KMS-11 (cell line): ENCODE data around the gene CHST11.

ENCODE experiments used
- H2AFZ ChIP-seq: fragments of 200-600 bp; sonication (generic); 2 replicates; pipeline ENCODE4 v1.6.1; 2016; ENCODE audit warnings: antibody characterized with exemption, mixed run types, low read depth
- H3K27ac ChIP-seq: fragments of 200-600 bp; sonication (generic); 2 replicates; pipeline ENCODE4 v1.6.1; 2016; ENCODE audit warnings: mild to moderate bottlenecking, mixed run types
- H3K27me3 ChIP-seq: fragments of 200-600 bp; sonication (generic); 2 replicates; pipeline ENCODE4 v1.6.1; 2017; ENCODE audit warnings: mild to moderate bottlenecking, low read depth, mixed run types, moderate library complexity; ENCODE audit not compliant: insufficient read depth
- H3K36me3 ChIP-seq: fragments of 200-600 bp; sonication (generic); 2 replicates; pipeline ENCODE4 v1.6.1; 2017; ENCODE audit warnings: mild to moderate bottlenecking, mixed run types; ENCODE audit not compliant: insufficient read depth
- H3K4me1 ChIP-seq: fragments of 200-600 bp; sonication (generic); 2 replicates; pipeline ENCODE4 v1.6.1; 2016; ENCODE audit warnings: mild to moderate bottlenecking, low read depth, mixed run types; ENCODE audit not compliant: poor library complexity, severe bottlenecking
- H3K4me2 ChIP-seq: fragments of 200-600 bp; sonication (generic); 2 replicates; pipeline ENCODE4 v1.7.0; 2016; ENCODE audit warnings: mild to moderate bottlenecking, mixed run types
- H3K4me3 ChIP-seq: fragments of 200-600 bp; sonication (generic); IDR thresholded peaks from 2 replicates; pipeline ENCODE4 v1.6.1; 2017; ENCODE audit warnings: low read depth, low read length, mixed read lengths; ENCODE audit not compliant: insufficient read depth
- H3K79me2 ChIP-seq: fragments of 200-600 bp; sonication (generic); 2 replicates; pipeline ENCODE4 v1.6.1; 2016; ENCODE audit warnings: low read depth, mixed run types; ENCODE audit not compliant: insufficient read depth
- H3K9ac ChIP-seq: fragments of 200-600 bp; sonication (generic); 2 replicates; pipeline ENCODE4 v1.6.1; 2016; ENCODE audit warnings: mild to moderate bottlenecking, mixed run types
- H4K20me1 ChIP-seq: fragments of 200-600 bp; sonication (generic); 2 replicates; pipeline ENCODE4 v1.6.1; 2016; ENCODE audit warnings: mild to moderate bottlenecking, mixed run types; ENCODE audit not compliant: insufficient read depth
- TF ChIP-seq, protein P1 (sequence below): fragments of 200-600 bp; sonication (generic); conservative IDR thresholded peaks from 2 replicates; pipeline ENCODE4 v1.6.1; 2017; ENCODE audit warnings: low read depth, mild to moderate bottlenecking, antibody characterized with exemption, low read length, moderate library complexity, mixed read lengths

CHST11 gene

DNA sequence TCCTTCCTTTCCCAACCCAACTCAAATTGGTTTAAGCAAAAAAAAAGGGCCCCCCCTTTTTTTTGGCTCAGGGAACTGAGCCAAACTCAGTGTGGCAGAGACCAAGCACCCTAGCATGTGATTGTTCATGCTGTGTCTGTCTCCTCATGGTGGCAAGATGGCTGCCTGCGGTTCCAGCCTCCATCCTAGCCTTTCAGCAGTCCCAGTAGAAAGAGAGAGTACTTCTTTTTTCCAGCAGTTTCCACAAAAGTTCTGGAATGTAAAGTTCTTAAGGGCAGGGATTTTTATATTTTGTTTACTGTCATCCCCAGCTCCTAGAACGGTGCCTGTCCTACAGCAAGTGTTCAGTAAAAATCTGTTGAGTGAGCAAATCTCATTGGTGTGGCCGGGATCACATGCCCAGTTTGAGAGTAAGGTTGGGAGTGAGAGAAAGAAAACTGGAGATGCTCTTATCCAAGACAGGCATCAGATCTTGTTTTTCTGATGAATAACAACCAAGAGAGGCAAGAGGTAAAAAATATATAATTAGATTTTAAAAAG, 22.4 kb downstream of the CHST11 start:
- TF ChIP-seq, protein P1, sequence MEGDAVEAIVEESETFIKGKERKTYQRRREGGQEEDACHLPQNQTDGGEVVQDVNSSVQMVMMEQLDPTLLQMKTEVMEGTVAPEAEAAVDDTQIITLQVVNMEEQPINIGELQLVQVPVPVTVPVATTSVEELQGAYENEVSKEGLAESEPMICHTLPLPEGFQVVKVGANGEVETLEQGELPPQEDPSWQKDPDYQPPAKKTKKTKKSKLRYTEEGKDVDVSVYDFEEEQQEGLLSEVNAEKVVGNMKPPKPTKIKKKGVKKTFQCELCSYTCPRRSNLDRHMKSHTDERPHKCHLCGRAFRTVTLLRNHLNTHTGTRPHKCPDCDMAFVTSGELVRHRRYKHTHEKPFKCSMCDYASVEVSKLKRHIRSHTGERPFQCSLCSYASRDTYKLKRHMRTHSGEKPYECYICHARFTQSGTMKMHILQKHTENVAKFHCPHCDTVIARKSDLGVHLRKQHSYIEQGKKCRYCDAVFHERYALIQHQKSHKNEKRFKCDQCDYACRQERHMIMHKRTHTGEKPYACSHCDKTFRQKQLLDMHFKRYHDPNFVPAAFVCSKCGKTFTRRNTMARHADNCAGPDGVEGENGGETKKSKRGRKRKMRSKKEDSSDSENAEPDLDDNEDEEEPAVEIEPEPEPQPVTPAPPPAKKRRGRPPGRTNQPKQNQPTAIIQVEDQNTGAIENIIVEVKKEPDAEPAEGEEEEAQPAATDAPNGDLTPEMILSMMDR = no peak
- Histone ChIP-seq H2AFZ (0 out of 2 replicates have a peak overlapping the region, but pooled peaks have one; percentile 40), H3K79me2 (no peaks in the 10 kb centered on the region; the same call in 1 of the 2 replicates), H3K27ac (no peak overlapping the region), H3K27me3 (no peaks in the 10 kb centered on the region), H3K4me3 (no peak overlapping the region), H3K4me1 (peaks cover 55% of the 10 kb centered on the region), H4K20me1 (no peaks in the 10 kb centered on the region), H3K9ac (no peak overlapping the region), H3K36me3 (no peaks in the 10 kb centered on the region), H3K4me2 (peak overlapping the region; percentile 84)

DNA sequence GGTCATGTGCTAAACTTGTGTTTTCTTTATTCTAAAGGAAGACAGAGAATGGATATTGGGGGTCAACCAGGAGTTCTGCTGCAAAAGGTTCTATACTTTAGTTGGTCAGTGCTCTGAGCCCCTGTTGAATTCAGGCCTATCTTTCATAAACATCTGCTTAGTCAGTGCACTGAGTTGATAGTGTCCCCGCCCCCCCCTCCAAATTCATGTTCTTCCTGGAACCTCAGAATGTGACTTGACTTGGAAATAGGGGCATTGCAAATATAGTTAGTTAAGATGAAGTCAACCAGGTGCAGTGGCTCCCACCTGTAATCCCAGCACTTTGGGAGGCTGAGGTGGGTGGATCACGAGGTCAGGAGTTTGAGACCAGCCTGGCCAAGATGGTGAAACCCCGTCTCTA, 23.3 kb downstream of the CHST11 start:
- peaks cover 54% of the 10 kb centered on the region for H3K4me1 ChIP-seq

DNA sequence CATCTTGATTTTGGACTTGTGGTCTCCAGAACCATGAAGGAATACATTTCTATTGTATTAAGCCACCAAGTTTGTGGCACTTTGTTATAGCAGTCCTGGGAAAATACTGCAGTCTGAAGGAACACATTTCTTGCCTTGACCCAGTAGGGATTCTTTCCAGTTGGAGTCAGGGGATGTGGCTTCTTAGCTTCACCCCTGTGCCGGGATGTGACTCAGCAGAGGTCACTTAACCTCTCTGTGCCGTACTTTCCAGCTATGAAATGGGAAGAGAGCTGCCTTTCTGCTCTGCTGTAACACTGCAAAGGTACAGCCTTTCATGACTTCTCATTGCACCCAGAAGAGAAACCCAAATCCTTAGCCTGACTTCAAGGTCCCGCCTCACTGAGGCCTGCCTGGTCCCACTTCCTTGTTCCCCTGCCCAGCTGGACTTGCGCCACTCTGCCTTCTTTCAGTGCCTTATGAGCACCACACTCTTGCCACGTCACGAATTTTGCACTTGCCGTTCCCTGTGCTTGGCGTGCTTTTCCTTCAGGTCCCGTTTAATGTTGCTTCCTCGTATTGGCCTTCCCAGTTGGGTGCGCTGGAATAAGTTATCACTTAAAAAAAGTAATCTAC, 24.2 kb downstream of the CHST11 start:
- Histone ChIP-seq H3K79me2 (no peaks in the 10 kb centered on the region), H3K4me2 (no peak overlapping the region), H3K27ac (no peak overlapping the region), H3K4me3 (no peak overlapping the region), H3K9ac (no peak overlapping the region), H3K27me3 (no peaks in the 10 kb centered on the region), H3K4me1 (peaks cover 58% of the 10 kb centered on the region), H2AFZ (no peak overlapping the region), H3K36me3 (no peaks in the 10 kb centered on the region), H4K20me1 (no peaks in the 10 kb centered on the region)
- TF ChIP-seq, protein P1 = no peak

More for the DNA sequence above, 23.3 kb downstream of the CHST11 start:
- Histone ChIP-seq H3K79me2 (no peaks in the 10 kb centered on the region), H3K4me2 (no peak overlapping the region), H3K27me3 (no peaks in the 10 kb centered on the region), H3K27ac (no peak overlapping the region), H2AFZ (no peak overlapping the region), H4K20me1 (no peaks in the 10 kb centered on the region), H3K36me3 (no peaks in the 10 kb centered on the region), H3K9ac (no peak overlapping the region), H3K4me3 (no peak overlapping the region)
- TF ChIP-seq, protein P1 = no peak

DNA sequence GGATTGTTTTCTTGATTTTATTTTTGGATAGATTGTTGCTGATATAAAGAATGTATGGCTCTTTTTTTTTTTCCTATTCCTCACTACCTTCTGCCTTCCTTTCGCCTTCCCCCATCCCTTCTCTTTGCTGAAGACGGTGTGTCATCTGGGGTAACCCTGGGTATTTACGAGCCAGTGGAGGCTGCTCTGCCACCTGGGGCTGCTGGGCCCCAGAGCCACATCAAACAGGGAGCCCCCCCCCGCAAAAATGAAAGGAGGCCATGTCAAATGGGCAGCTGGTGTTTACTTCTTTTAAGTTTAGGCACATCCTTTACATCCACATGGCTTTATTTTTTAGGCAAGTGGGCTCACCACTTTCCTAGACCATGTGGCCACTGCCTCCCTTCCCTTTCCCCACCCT, 25.4 kb downstream of the CHST11 start:
- TF ChIP-seq, protein P1 = no peak
- H4K20me1 ChIP-seq = no peaks in the 10 kb centered on the region
- no peaks in the 10 kb centered on the region for H3K36me3 ChIP-seq
- no peak overlapping the region for H3K9ac ChIP-seq
- no peaks in the 10 kb centered on the region for H3K27me3 ChIP-seq
- H3K4me3 ChIP-seq = no peak overlapping the region
- H3K27ac ChIP-seq = no peak overlapping the region
- H3K4me1 ChIP-seq = peaks cover 67% of the 10 kb centered on the region
- H3K79me2 ChIP-seq = no peaks in the 10 kb centered on the region; the same call in 1 of the 2 replicates
- no peak overlapping the region for H2AFZ ChIP-seq
- H3K4me2 ChIP-seq = peak overlapping the region; percentile 3; the same call in 1 of the 2 replicates
